ENCODE data around the gene RGS6. TPM values are rescaled to one million over a fixed set of nuclear protein-coding genes. Genes with fewer than 3 reads are reported as not detected.
A peak's percentile ranks its signal among the peaks of the same experiment; 100 is the strongest.
"Not testable (repeated sequence)": the region's sequence is repeated elsewhere in the genome, so short reads cannot be mapped to it uniquely, and the experiment has no call there.

Gene RGS6
- total RNA-seq (under 1 TPM; 0.12 to 0.71 TPM), polyA plus RNA-seq (ENCODE audit: insufficient read length in 6 of 6) (1 to 10 TPM; 2.5 to 4.1 (median 3.0) TPM)
- long read RNA-seq, donor 1: 0 reads
- long read RNA-seq, donor 2: 0 reads
- long read RNA-seq, donor 3: 0 reads
- long read RNA-seq, donor 4: 0 reads
- long read RNA-seq, donor 5: 0 reads
- long read RNA-seq, donor 6: 0 reads
- long read RNA-seq, donor 7: 0 reads
- long read RNA-seq, donor 8, full-length matches to known transcripts: 1 of 1 reads
- long read RNA-seq, donor 8, partial matches to known transcripts: 0 of 1 reads
- long read RNA-seq, donor 8, other reads (novel, unspliced or antisense): 0 of 1 reads
- long read RNA-seq, donor 9: 0 reads
- long read RNA-seq, donor 10: 0 reads
- long read RNA-seq, donor 11: 0 reads
- long read RNA-seq, donor 12: 0 reads

DNA sequence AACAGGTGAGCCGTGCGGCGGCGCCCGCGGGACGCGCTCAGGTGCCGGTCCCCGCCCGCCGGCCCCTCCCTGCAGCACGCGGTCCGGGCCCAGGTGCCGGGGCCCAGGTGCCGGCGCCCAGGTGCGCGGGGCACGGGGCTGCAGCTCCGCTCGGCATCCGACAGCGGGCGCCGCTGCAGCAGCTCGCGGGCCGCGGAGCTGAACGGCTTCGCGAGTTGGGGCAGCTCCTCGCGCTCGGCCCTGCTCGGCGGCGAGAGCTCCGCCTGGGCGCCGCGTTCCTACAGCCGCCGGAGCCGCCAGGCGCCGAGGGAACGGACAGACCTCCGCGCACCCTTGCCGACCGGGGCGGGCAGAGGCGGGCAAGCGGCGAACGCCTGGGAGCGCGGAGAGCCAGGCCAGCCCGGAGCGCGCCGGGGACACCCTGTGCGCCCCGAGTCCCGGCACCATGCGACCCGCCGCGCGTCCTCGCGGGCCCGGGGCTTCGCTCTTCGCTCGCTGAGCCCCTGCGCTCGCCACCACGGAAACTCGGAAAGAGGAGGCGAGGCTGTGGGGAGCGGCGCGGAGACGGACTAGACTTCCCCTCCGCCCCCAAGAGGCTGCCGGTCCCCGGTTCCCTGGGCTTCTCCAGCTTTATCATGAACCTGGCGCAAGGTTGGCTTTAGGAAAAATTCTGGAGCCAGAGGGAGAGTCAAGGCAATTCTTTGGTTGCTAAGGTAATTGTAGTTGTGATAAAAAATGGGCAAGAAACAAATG lies at the start of gene RGS6:
Gene RGS6, plus strand, starts transcription at position 201 of the 753 bp plus-strand sequence.
- Histone ChIP-seq H3K4me1 (peaks cover 0 to 18% of the 10 kb centered on the region in 2 donors), H3K36me3 (no peaks in the 10 kb centered on the region), H3K27me3 (peaks cover 39 to 65% of the 10 kb centered on the region in 2 donors), H3K9me3 (no peaks in the 10 kb centered on the region), H3K4me3 (peak within 1 kb of the TSS in 1 of 2 donors; percentile 27), H3K27ac (no peak within 1 kb of the TSS)
- ATAC-seq (peak; percentile 99), DNase-seq (peak; percentile 37 to 83 (median 53))
- intact Hi-C loops (cut with DNase I): no loop called here
- TF ChIP-seq, protein P1, sequence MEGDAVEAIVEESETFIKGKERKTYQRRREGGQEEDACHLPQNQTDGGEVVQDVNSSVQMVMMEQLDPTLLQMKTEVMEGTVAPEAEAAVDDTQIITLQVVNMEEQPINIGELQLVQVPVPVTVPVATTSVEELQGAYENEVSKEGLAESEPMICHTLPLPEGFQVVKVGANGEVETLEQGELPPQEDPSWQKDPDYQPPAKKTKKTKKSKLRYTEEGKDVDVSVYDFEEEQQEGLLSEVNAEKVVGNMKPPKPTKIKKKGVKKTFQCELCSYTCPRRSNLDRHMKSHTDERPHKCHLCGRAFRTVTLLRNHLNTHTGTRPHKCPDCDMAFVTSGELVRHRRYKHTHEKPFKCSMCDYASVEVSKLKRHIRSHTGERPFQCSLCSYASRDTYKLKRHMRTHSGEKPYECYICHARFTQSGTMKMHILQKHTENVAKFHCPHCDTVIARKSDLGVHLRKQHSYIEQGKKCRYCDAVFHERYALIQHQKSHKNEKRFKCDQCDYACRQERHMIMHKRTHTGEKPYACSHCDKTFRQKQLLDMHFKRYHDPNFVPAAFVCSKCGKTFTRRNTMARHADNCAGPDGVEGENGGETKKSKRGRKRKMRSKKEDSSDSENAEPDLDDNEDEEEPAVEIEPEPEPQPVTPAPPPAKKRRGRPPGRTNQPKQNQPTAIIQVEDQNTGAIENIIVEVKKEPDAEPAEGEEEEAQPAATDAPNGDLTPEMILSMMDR (IDR thresholded peaks at IDR 0.05): no peak

DNA sequence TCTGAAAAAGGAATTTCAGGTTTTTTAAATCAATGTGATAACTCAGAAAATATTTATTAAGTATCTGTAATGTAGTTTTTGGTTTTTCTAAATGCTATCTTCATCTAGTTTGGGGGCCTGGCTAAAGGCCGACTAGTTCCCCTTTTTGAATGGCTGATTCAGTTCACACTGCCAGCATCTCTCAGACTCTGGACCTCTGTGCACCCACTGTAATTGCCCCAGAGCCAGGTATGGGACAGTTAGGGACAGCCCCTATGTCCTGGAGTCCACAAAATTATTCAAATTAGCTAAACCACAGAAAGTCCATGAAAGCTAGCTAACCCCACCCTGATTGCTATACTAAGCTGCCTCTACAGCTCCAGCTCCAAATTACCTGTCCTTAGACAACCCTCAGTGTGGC lies 49.1 kb upstream of the RGS6 start:
- Histone ChIP-seq H3K4me3 (no peak overlapping the region), H3K36me3 (no peaks in the 10 kb centered on the region), H3K27me3 (no peaks in the 10 kb centered on the region), H3K9me3 (peaks cover 0 to 20% of the 10 kb centered on the region in 2 donors), H3K4me1 (no peaks in the 10 kb centered on the region), H3K27ac (no peak overlapping the region)
- intact Hi-C loops (cut with DNase I): no loop called here
- ATAC-seq (no peak), DNase-seq (no peak)
- TF ChIP-seq, protein P1 (IDR thresholded peaks at IDR 0.05): no peak

DNA sequence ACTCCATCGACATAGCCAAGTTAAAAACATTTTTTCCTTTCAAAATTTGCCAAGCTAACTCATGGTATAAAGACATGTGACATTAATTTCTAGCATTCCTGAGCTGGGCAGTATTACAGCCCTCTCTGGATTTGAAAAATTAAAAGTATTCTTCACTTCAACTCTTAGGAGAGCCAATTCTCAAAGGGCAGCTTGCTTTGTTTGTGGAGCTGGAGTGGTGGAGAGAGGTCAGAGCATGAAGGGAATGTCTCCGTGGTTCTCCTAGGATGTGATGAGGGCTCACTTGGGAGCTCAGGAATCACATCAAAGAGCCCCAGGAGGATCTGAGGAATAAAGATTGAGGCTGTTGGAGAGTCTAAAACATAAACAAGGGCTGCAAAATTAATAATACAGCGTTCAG lies 46.9 kb upstream of the RGS6 start:
- intact Hi-C loops (cut with DNase I): no loop called here
- TF ChIP-seq, protein P1 (IDR thresholded peaks at IDR 0.05): no peak
- DNase-seq (no peak), ATAC-seq (no peak)
- Histone ChIP-seq H3K9me3 (peaks cover 0 to 15% of the 10 kb centered on the region in 2 donors), H3K27ac (no peak overlapping the region), H3K4me3 (no peak overlapping the region), H3K27me3 (no peaks in the 10 kb centered on the region), H3K36me3 (no peaks in the 10 kb centered on the region), H3K4me1 (no peaks in the 10 kb centered on the region)

DNA sequence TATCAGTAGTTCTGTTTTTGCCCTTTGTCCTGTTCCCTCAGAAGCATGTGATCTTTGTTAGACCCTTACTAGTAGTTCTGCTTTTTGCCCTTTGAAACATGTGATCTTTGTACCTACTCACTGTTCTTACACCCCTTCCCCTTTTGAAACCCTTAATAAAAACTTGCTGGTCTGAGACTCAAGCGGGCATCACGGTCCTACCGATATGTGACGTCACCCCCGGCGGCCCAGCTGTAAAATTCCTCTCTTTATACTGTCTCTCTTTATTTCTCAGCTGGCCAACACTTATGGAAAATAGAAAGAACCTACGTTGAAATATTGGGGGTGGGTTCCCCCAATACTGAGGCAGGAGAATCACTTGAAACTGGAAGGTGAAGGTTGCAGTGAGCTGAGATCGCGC lies 44.4 kb upstream of the RGS6 start:
- DNase-seq; intact Hi-C loops (cut with DNase I); H3K36me3 ChIP-seq; H3K27me3 ChIP-seq; ATAC-seq; H3K4me3 ChIP-seq; H3K4me1 ChIP-seq; H3K27ac ChIP-seq: not testable (repeated sequence)
- peaks cover 0 to 12% of the 10 kb centered on the region in 2 donors for H3K9me3 ChIP-seq

DNA sequence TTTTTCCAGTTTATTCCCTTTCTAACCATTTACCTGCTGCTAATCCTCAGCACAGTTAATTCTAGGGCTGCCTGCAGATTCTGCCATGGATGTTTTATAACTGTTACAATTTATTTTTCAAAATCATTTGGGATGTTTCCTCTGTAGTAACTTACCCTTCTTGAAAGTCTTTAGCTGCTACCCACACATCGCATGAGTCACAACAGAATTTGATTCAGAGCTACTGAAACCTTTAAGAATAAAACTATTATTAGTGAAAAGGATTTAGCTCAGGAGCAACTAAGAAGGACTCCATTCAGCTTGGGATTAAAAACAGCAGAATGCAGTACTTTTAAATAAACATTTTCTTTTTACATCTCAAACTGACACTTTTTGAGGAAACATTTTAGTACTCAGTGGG lies 41.7 kb upstream of the RGS6 start:
- H3K9me3 ChIP-seq: peaks cover 0 to 12% of the 10 kb centered on the region in 2 donors
- H3K36me3 ChIP-seq: no peaks in the 10 kb centered on the region
- no peaks in the 10 kb centered on the region for H3K27me3 ChIP-seq
- no peak overlapping the region for H3K4me3 ChIP-seq
- no peak for DNase-seq
- no peak for ATAC-seq
- TF ChIP-seq, protein P1 (IDR thresholded peaks at IDR 0.05): no peak
- intact Hi-C loops (cut with DNase I): no loop called here
- H3K4me1 ChIP-seq: no peaks in the 10 kb centered on the region
- no peak overlapping the region for H3K27ac ChIP-seq

All from left lung (tissue), 14 donors.